Spleen (tissue), 7 donors: Measurements from ENCODE around the gene ATG7.

Experiments
- POLR2A ChIP-seq, 3 donors: fragments of 450-650 bp; IDR thresholded peaks; one replicate each; pipeline ENCODE4 v1.5.1; 2017; ENCODE audit warnings: antibody characterized with exemption in 3 of 3, mild to moderate bottlenecking in 1 of 3
- POLR2AphosphoS5 ChIP-seq, 3 donors: sonication (generic); formaldehyde crosslinking; IDR thresholded peaks; one replicate each; pipeline ENCODE4 v1.5.1; 2017; ENCODE audit warnings: antibody characterized with exemption in 3 of 3
- TF ChIP-seq, protein P1 (sequence below), 11 experiments: fragments of 200-600 bp in 7 of 11; fragments of 450-650 bp in 4 of 11; sonication (generic) in 4 of 11; IDR thresholded peaks in 8 of 11; conservative IDR thresholded peaks in 3 of 11; 1 replicate in 7 of 11; 2 replicates in 4 of 11; pipeline versions ENCODE4 v1.4.0 to v1.8.0; 2016 to 2021; ENCODE audit warnings: antibody characterized with exemption in 11 of 11, inconsistent platforms in 4 of 11, mild to moderate bottlenecking in 1 of 11
- donor health status: DM: no; HTN: no; CAD: no; lungs with moderate emphysema.
- donor health status: DM: no; HTN: no; CAD: no.
- donor health status: DM: no; HTN: no; CAD: no.

DNA sequence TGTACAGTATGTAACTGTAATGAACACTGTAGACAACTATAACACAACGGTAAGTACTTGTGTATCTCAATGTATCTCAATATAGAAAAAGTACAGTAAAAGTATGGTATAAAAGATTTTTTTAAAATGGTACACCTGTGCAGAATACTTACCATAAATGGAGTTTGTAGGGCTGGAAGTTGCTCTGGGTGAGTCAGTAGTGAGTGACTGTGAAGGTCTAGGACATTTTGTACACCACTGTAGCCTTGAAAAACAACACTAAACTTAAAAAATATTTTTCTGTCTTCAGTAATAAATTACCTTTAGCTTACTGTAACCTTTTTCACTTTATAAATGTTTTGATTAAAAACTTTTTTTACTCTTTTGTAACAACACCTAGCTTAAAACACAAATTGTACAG lies 142.9 kb downstream of the ATG7 start:
- TF ChIP-seq, protein P1, sequence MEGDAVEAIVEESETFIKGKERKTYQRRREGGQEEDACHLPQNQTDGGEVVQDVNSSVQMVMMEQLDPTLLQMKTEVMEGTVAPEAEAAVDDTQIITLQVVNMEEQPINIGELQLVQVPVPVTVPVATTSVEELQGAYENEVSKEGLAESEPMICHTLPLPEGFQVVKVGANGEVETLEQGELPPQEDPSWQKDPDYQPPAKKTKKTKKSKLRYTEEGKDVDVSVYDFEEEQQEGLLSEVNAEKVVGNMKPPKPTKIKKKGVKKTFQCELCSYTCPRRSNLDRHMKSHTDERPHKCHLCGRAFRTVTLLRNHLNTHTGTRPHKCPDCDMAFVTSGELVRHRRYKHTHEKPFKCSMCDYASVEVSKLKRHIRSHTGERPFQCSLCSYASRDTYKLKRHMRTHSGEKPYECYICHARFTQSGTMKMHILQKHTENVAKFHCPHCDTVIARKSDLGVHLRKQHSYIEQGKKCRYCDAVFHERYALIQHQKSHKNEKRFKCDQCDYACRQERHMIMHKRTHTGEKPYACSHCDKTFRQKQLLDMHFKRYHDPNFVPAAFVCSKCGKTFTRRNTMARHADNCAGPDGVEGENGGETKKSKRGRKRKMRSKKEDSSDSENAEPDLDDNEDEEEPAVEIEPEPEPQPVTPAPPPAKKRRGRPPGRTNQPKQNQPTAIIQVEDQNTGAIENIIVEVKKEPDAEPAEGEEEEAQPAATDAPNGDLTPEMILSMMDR (IDR thresholded peaks at IDR 0.05 in 8 of 11, conservative IDR thresholded peaks at IDR 0.05 in 3 of 11): no peak
- TF ChIP-seq POLR2A (IDR thresholded peaks at IDR 0.05) (no peak), POLR2AphosphoS5 (IDR thresholded peaks at IDR 0.05) (no peak)
